ENCODE results near the gene ARHGAP27. TPM values are rescaled to one million over a fixed set of nuclear protein-coding genes. Genes with fewer than 3 reads are reported as not detected.

ARHGAP27 gene
- total RNA-seq, 2 experiments from 2014 or later: 37.8 to 40.9 TPM

DNA sequence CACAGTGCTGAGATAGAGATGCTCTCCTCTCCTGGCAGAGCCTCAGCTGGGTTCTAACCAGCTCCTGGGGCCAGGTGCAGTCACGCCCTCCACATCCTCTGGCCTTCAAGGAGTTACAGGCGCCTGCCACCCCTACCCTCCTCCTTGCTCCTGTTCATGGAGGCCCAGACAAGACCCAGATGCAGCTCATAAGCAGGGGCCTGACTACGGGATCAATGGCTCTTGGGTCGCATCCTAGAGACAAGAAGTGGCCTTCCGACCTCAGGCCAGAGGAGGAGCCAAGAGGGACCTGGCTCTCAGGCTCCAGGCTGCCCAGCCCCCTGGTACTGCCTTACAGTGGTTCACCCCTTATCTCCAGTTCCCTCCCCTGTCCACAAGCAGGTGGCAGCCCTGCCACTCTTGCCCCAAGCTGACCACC lies 23.0 kb downstream of the ARHGAP27 start:
- peak; percentile 34 for ATAC-seq
- ChIA-PET POLR2A (interaction anchor here (1.0 to 2.1 kb wide), 5 partner anchors 9 to 261 kb away, joined by 3 to 14 read pairs (median 4); partner anchors contain the start of gene HEXIM1), CTCF (interaction anchor here (0.9 to 1.1 kb wide), 4 partner anchors 22 to 539 kb away, joined by 3 to 4 read pairs (median 3); partner anchors contain the start of gene ACBD4)
- Mint-ChIP-seq H3K9me3 (no peaks in the 10 kb centered on the region), H3K27me3 (no peaks in the 10 kb centered on the region), H3K36me3 (ENCODE audit: low read depth) (peaks cover 17% of the 10 kb centered on the region), H3K27ac (peak overlapping the region; percentile 99), H3K4me3 (peak overlapping the region; percentile 98), H3K4me1 (ENCODE audit: low read depth) (peaks cover 35% of the 10 kb centered on the region)
- peak; percentile 47 for DNase-seq
- intact Hi-C loops (cut with micrococcal nuclease): no loop called here
- TF ChIP-seq, protein P1, sequence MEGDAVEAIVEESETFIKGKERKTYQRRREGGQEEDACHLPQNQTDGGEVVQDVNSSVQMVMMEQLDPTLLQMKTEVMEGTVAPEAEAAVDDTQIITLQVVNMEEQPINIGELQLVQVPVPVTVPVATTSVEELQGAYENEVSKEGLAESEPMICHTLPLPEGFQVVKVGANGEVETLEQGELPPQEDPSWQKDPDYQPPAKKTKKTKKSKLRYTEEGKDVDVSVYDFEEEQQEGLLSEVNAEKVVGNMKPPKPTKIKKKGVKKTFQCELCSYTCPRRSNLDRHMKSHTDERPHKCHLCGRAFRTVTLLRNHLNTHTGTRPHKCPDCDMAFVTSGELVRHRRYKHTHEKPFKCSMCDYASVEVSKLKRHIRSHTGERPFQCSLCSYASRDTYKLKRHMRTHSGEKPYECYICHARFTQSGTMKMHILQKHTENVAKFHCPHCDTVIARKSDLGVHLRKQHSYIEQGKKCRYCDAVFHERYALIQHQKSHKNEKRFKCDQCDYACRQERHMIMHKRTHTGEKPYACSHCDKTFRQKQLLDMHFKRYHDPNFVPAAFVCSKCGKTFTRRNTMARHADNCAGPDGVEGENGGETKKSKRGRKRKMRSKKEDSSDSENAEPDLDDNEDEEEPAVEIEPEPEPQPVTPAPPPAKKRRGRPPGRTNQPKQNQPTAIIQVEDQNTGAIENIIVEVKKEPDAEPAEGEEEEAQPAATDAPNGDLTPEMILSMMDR (IDR thresholded peaks at IDR 0.05): no peak

DNA sequence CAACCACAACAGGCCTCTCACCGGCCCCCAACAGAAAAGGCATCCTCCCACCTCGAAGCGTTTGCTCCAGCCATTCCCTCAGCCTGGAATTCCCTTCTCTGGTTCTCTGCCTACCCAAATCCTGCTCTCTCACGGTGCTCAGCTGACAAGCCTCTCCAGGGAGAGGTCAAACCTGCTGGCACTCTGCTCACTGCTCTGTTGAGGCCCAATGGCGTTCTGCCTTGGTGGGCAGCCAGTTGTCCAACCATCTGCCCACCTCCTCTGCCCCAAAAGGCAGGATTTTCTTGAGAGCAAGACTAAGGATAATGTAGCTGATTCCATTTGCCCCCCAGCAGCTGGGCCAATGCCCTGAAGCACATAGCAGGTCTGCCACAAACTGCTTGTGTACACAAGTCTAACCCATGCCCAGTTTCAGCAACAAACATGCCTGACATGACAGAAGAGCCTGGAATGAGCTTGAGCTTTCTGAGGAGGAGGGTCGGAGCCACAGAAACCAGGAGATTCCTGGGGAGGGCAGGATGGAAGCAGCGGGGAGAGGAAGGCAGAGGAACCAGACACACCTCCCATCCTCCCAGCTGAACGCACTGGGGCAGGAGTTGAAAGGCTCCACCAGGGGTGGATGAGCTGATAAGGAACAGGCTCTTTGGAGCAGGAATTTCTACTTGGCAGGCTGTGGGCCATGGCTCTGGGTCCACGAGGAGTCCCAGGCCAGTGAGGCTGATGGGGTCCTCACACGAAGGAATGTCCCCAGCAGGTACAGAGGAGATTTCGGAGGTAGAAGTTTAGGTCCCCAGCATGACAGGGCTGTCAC lies 23.9 kb downstream of the ARHGAP27 start:
- Mint-ChIP-seq H3K27me3 (no peaks in the 10 kb centered on the region), H3K4me3 (peak overlapping the region; percentile 98), H3K4me1 (ENCODE audit: low read depth) (peaks cover 35% of the 10 kb centered on the region), H3K36me3 (ENCODE audit: low read depth) (peaks cover 22% of the 10 kb centered on the region), H3K27ac (peak overlapping the region; percentile 99), H3K9me3 (no peaks in the 10 kb centered on the region)
- ChIA-PET CTCF (interaction anchor here (0.9 to 1.5 kb wide), 7 partner anchors 12 to 544 kb away, joined by 3 to 4 read pairs (median 3); partner anchors contain the start of gene ACBD4), POLR2A (interaction anchor here (0.6 to 2.1 kb wide), 9 partner anchors 8 to 260 kb away, joined by 3 to 14 read pairs (median 4); partner anchors contain the start of gene HEXIM1)
- intact Hi-C loops (cut with micrococcal nuclease): no loop called here
- ATAC-seq (no peak), DNase-seq (no peak)
- TF ChIP-seq, protein P1 (IDR thresholded peaks at IDR 0.05): no peak

DNA sequence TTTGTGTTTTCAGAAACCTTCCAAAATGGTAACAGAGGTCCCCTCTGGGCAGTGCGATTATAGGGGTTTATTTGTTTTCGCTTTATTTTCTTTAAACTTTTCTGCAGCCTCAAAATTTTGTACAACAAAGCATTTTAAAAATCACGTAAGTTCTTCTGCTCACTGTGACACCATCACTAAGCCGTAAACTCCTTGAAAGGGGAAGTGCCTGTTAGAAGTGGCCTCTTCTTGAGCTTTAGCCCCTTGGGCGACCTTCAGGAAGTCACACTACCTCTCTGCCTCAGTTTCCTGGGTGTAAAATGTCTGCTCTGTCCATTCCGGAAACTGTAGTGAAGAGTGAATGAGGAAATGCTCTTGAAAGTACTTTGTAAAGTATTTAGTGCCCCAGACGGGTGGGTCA lies 26.6 kb downstream of the ARHGAP27 start:
- no peak for ATAC-seq
- Mint-ChIP-seq H3K4me3 (no peak overlapping the region), H3K27me3 (no peaks in the 10 kb centered on the region), H3K36me3 (ENCODE audit: low read depth) (peaks cover 31% of the 10 kb centered on the region), H3K4me1 (ENCODE audit: low read depth) (peaks cover 26% of the 10 kb centered on the region), H3K27ac (no peak overlapping the region), H3K9me3 (no peaks in the 10 kb centered on the region)
- ChIA-PET POLR2A (no interaction called here), CTCF (interaction anchor here (0.9 to 1.0 kb wide), 2 partner anchors 22 to 271 kb away, joined by 3 read pairs; partner anchors contain the start of gene ACBD4)
- TF ChIP-seq, protein P1 (IDR thresholded peaks at IDR 0.05): no peak
- intact Hi-C loops (cut with micrococcal nuclease): no loop called here
- no peak for DNase-seq

DNA sequence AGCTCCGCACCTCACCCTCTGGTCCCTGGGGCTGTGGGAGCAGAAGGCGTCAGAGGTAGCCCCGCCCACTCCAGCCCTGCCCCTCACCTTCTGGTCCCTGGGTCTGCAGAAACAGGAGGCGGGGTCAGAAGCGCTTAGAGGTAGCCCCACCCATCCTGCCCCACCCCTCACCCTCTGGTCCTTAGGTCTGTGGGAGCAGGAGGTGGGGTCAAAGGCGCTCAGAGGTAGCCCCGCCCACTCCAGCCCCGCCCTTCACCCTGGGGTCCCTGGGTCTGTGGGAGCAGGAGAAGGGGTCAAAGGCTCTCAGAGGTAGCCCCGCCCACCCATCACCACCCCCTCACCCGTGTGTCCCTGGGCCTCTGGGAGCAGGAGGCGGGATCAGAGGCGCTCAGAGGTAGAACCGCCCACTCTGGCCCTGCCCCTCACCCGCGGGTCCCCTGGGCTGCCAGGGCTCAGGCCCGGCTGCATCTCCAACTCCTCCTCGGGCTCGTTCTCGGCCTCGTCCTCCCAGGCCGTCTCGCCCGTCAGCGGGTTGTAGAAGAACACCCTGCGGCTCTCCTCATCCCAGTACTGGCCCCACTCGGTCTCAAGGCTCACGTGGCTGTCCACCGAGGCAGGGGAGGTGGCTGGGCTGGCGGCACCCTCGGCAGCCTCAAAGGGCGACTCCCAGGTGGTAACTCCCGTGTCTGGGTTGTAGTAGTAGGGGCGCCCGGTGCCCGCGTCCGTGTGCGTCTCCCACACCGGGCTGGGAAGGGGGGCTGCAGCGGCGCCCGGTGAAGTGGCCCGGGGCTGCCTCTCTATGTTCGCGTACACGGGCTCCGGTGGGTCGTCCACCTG lies 27.2 kb downstream of the ARHGAP27 start:
- H3K27ac Mint-ChIP-seq: no peak overlapping the region
- intact Hi-C loops (cut with micrococcal nuclease): no loop called here
- no peak overlapping the region for H3K4me3 Mint-ChIP-seq
- H3K4me1 Mint-ChIP-seq (ENCODE audit: low read depth): peaks cover 20% of the 10 kb centered on the region
- TF ChIP-seq, protein P1 (IDR thresholded peaks at IDR 0.05): no peak
- CTCF ChIA-PET: no interaction called here
- POLR2A ChIA-PET: no interaction called here
- H3K36me3 Mint-ChIP-seq (ENCODE audit: low read depth): peaks cover 33% of the 10 kb centered on the region
- H3K27me3 Mint-ChIP-seq: no peaks in the 10 kb centered on the region
- DNase-seq (peak; percentile 24), ATAC-seq (no peak)
- H3K9me3 Mint-ChIP-seq: no peaks in the 10 kb centered on the region

Measured in activated CD8-positive, alpha-beta T cell treated with anti-CD3 and anti-CD28 coated beads for 36 hours (primary cell).